HEK293 (cell line): ENCODE results near the gene YDJC.
"Not testable (repeated sequence)": the region's sequence is repeated elsewhere in the genome, so short reads cannot be mapped to it uniquely, and the experiment has no call there.

Source experiments
- CTCF ChIA-PET: fragments of 350-600 bp; formaldehyde crosslinking; extraction: SDS; loops from one replicate; lab custom pipeline; 2021; ENCODE audit warnings: antibody characterized with exemption; lab: Yijun Ruan, JAX
- POLR2A ChIA-PET: fragments of 300-600 bp; formaldehyde crosslinking; extraction: SDS; loops from one replicate; lab custom pipeline; 2020; ENCODE audit warnings: antibody characterized with exemption, inconsistent platforms; lab: Yijun Ruan, JAX
- H3K27ac ChIP-seq: fragments of 200-500 bp; sonication (Bioruptor generic); 2 replicates; pipeline ENCODE4 v1.5.1; 2014; ENCODE audit warnings: low read depth, low read length, control low read depth, inconsistent platforms; ENCODE audit errors: extremely low read depth
- H3K36me3 ChIP-seq, 2 experiments: fragments of 200-500 bp in 1 of 2; sonication (Bioruptor generic) in 1 of 2; 1 replicate in 1 of 2; 2 replicates in 1 of 2; pipeline ENCODE4 v1.5.1; 2014 to 2017; ENCODE audit warnings: inconsistent platforms in 2 of 2, low read length in 2 of 2; ENCODE audit not compliant: control insufficient read depth in 2 of 2, insufficient read depth in 1 of 2
- H3K4me1 ChIP-seq: fragments of 200-500 bp; sonication (Bioruptor generic); 2 replicates; pipeline ENCODE4 v1.5.1; 2014; ENCODE audit warnings: mild to moderate bottlenecking, low read length, inconsistent platforms; ENCODE audit not compliant: control insufficient read depth, insufficient read depth
- H3K4me3 ChIP-seq: 2 replicates; pipeline ENCODE4 v1.5.1; 2011; ENCODE audit warnings: low read depth, mild to moderate bottlenecking, control low read depth, low read length, moderate library complexity
- H3K9me3 ChIP-seq: fragments of 200-500 bp; sonication (Bioruptor generic); 2 replicates; pipeline ENCODE4 v1.5.1; 2014; ENCODE audit warnings: low read depth, low read length, inconsistent platforms; ENCODE audit not compliant: control insufficient read depth, insufficient read depth
- EGR2 ChIP-seq: fragments of 450-650 bp; formaldehyde crosslinking; IDR thresholded peaks from 2 replicates; pipeline ENCODE4 v1.5.1; 2016; ENCODE audit warnings: low read depth, missing biosample characterization, missing genetic modification characterization
- GLIS2 ChIP-seq: fragments of 450-650 bp; formaldehyde crosslinking; IDR thresholded peaks from 2 replicates; pipeline ENCODE4 v1.5.1; 2016; ENCODE audit warnings: missing biosample characterization, missing genetic modification characterization
- MEIS1 ChIP-seq: sonication (generic); formaldehyde crosslinking; IDR thresholded peaks from 2 replicates; pipeline ENCODE4 v1.8.1; 2022; ENCODE audit warnings: missing genetic modification reagents, mild to moderate bottlenecking, borderline replicate concordance
- PRDM6 ChIP-seq: fragments of 450-650 bp; formaldehyde crosslinking; IDR thresholded peaks from 2 replicates; pipeline ENCODE4 v1.5.1; 2017; ENCODE audit warnings: missing biosample characterization, missing genetic modification characterization
- SCRT1 ChIP-seq: fragments of 450-650 bp; formaldehyde crosslinking; IDR thresholded peaks from 2 replicates; pipeline ENCODE4 v1.5.1; 2016; ENCODE audit warnings: missing biosample characterization, missing genetic modification characterization, borderline replicate concordance
- ZBTB17 ChIP-seq: fragments of 450-650 bp; formaldehyde crosslinking; IDR thresholded peaks from 2 replicates; pipeline ENCODE4 v1.5.1; 2016; ENCODE audit warnings: missing biosample characterization, missing genetic modification characterization
- ZBTB48 ChIP-seq: fragments of 450-650 bp; formaldehyde crosslinking; IDR thresholded peaks from 2 replicates; pipeline ENCODE4 v1.5.1; 2016; ENCODE audit warnings: missing biosample characterization, missing genetic modification characterization
- ZNF121 ChIP-seq: fragments of 450-650 bp; formaldehyde crosslinking; IDR thresholded peaks from 2 replicates; pipeline ENCODE4 v1.5.1; 2016; ENCODE audit warnings: missing biosample characterization, missing genetic modification characterization
- ZNF2 ChIP-seq: fragments of 450-650 bp; formaldehyde crosslinking; IDR thresholded peaks from 2 replicates; pipeline ENCODE4 v1.5.1; 2016; ENCODE audit warnings: missing biosample characterization, missing genetic modification characterization
- TF ChIP-seq, protein P1 (sequence below): fragments of 450-650 bp; formaldehyde crosslinking; IDR thresholded peaks from 2 replicates; pipeline ENCODE4 v1.5.1; 2017; ENCODE audit warnings: missing biosample characterization, missing genetic modification characterization
- TF ChIP-seq, protein P2 (sequence below): fragments of 450-650 bp; formaldehyde crosslinking; IDR thresholded peaks from 2 replicates; pipeline ENCODE4 v1.5.1; 2016; ENCODE audit warnings: missing biosample characterization, missing genetic modification characterization
- TF ChIP-seq, protein P3 (sequence below): fragments of 450-650 bp; IDR thresholded peaks from 2 replicates; pipeline ENCODE4 v1.5.1; 2018; ENCODE audit warnings: missing biosample characterization, mild to moderate bottlenecking, missing genetic modification characterization

YDJC gene

DNA sequence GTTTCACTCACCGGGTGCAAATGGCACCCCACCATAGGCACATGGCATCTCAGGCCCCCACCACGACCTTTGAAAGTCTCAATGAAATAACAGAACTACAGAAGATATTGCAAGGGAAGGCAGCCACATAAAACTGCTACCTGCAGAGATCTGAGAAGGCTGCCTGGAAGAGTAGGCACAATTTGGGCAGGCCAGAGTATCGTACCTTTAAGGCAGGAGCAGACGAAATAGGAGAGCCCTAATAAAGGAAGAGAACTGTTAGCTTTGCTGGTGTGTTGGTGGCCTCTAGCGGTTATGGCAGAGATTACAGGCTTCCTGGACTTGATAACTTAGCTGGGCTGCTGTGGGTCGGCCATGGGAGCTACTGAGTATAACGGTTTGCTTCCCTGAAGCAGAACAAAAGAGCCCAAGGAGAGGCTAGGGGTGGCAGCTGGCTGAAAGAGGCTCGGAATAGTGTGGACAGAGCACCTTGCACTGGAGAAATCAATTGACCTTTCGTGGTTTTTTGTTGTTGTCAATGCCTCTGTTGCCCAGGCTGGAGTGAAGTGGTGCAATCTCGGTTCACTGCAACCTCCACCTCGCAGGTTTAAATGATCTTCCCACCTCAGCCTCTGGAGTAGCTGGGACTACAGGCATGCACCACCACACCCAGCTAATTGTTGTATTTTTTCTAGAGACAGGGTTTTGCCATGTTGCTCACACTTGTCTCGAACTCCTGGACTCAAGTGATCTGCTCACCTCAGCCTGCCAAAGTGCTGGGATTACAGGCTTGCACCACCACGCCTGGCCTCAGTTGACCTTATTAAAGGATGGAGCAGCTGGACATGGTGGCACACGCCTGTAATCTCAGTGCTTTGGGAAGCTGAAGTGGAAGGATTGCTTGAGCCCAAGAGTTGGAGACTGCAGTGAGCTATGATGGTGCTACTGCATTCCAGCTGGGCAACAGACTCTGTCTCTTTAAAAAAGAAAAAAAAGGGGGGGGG is 17.1 kb upstream of the YDJC start (continued):
- TF ChIP-seq, protein P1, sequence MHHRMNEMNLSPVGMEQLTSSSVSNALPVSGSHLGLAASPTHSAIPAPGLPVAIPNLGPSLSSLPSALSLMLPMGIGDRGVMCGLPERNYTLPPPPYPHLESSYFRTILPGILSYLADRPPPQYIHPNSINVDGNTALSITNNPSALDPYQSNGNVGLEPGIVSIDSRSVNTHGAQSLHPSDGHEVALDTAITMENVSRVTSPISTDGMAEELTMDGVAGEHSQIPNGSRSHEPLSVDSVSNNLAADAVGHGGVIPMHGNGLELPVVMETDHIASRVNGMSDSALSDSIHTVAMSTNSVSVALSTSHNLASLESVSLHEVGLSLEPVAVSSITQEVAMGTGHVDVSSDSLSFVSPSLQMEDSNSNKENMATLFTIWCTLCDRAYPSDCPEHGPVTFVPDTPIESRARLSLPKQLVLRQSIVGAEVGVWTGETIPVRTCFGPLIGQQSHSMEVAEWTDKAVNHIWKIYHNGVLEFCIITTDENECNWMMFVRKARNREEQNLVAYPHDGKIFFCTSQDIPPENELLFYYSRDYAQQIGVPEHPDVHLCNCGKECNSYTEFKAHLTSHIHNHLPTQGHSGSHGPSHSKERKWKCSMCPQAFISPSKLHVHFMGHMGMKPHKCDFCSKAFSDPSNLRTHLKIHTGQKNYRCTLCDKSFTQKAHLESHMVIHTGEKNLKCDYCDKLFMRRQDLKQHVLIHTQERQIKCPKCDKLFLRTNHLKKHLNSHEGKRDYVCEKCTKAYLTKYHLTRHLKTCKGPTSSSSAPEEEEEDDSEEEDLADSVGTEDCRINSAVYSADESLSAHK, result no peak
- TF ChIP-seq MEIS1 (CRISPR knock-in tag), result no peak
- TF ChIP-seq SCRT1 (tag by site-specific recombination), result no peak
- TF ChIP-seq ZBTB17, result peak; percentile 96
- TF ChIP-seq ZNF2 (tag by site-specific recombination), result no peak

DNA sequence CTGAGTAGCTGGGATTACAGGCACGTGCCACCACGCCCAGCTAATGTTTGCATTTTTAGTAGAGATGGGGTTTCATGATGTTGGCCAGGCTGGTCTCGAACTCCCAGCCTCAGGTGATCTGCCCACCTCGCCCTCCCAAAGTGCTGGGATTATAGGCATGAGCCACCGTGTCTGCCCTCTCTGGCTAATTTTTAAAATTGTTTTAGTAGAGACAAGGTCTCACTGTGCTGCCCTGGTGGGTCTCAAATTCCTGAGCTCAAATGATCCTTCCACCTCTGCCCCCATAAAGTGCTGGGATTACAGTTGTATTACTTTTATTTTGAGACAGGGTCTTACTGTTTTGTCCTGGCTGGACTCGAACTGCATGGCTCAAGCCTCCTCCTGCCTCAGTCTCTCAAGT is 15.7 kb upstream of the YDJC start:
- CTCF ChIA-PET, result interaction anchor here (0.7 to 4.5 kb wide), 5 partner anchors 9 to 58 kb away, joined by 3 to 56 read pairs (median 13); partner anchors contain the start of gene YDJC
- H3K4me3 ChIP-seq, H3K4me1 ChIP-seq, H3K9me3 ChIP-seq, H3K27ac ChIP-seq: not testable (repeated sequence)
- H3K36me3 ChIP-seq, result peaks cover 0 to 43% of the 10 kb centered on the region in 2 experiments; a peak in 2 of 3 replicates
- TF ChIP-seq ZNF121 (tag by site-specific recombination), result 0 out of 2 replicates have a peak, but pooled peaks have one; percentile 21
- POLR2A ChIA-PET, result interaction anchor here (1.2 kb wide), 2 partner anchors 16 to 20 kb away, joined by 3 to 6 read pairs; no protein-coding TSS in a partner anchor

DNA sequence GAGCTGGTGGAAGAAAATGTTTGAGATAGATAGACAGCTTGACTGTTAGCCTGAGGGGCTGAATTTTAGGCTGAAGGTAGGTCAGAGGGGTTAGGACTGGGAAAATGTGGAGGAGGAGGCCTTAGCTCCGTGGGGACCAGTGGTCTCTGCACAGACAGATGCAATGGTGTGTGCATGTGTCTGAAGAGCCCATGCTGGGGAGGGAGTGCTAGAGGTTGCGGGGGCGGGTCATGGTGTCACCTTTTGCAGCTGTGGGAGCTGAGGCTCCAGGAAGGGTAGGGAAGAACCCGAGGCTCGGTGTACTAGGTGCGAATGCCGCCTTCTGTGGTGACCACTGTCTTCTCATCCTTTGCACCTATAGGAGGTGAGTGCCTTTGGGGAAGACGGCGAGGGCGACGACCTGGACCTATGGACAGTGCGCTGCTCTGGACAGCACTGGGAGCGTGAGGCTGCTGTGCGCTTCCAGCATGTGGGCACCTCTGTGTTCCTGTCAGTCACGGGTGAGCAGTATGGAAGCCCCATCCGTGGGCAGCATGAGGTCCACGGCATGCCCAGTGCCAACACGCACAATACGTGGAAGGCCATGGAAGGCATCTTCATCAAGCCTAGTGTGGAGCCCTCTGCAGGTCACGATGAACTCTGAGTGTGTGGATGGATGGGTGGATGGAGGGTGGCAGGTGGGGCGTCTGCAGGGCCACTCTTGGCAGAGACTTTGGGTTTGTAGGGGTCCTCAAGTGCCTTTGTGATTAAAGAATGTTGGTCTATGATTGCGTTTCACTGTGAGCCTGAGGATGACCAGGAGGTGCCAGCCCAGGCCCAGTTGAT is 13.9 kb upstream of the YDJC start:
- ChIA-PET CTCF (interaction anchor here (0.6 to 3.3 kb wide), 14 partner anchors 9 to 296 kb away, joined by 3 to 109 read pairs (median 5); partner anchors contain the start of genes CCDC116 and YDJC), POLR2A (interaction anchor here (1.2 to 3.0 kb wide), 4 partner anchors 8 to 70 kb away, joined by 3 to 50 read pairs (median 21); partner anchors contain the start of genes CCDC116 and YDJC)
- H3K27ac ChIP-seq, result no peak overlapping the region
- 0 out of 2 replicates have a peak, but pooled peaks have one; percentile 23 for TF ChIP-seq EGR2 (tag by site-specific recombination)
- no peak for TF ChIP-seq ZBTB48 (tag by site-specific recombination)
- H3K4me3 ChIP-seq, result no peak overlapping the region
- H3K4me1 ChIP-seq, result no peaks in the 10 kb centered on the region
- H3K36me3 ChIP-seq, result peaks cover 0 to 34% of the 10 kb centered on the region in 2 experiments; a peak in 2 of 3 replicates
- no peaks in the 10 kb centered on the region for H3K9me3 ChIP-seq

- CTCF ChIA-PET, result interaction anchor here (0.6 to 3.3 kb wide), 21 partner anchors 9 to 707 kb away, joined by 3 to 109 read pairs (median 4); partner anchors contain the start of genes CCDC116 and YDJC
- Histone ChIP-seq H3K36me3 (peaks cover 0 to 29% of the 10 kb centered on the region in 2 experiments; a peak in 2 of 3 replicates), H3K9me3 (no peaks in the 10 kb centered on the region), H3K4me3 (peak overlapping the region; percentile 73), H3K27ac (peak overlapping the region; percentile 6; the same call in 1 of the 2 replicates), H3K4me1 (no peaks in the 10 kb centered on the region)
- POLR2A ChIA-PET, result interaction anchor here (0.5 to 3.0 kb wide), 11 partner anchors 9 to 783 kb away, joined by 3 to 50 read pairs (median 4); partner anchors contain the start of genes CCDC116 and YDJC
- TF ChIP-seq PRDM6 (tag by site-specific recombination) (no peak), GLIS2 (tag by site-specific recombination) (peak; percentile 87)
- TF ChIP-seq, protein P2, sequence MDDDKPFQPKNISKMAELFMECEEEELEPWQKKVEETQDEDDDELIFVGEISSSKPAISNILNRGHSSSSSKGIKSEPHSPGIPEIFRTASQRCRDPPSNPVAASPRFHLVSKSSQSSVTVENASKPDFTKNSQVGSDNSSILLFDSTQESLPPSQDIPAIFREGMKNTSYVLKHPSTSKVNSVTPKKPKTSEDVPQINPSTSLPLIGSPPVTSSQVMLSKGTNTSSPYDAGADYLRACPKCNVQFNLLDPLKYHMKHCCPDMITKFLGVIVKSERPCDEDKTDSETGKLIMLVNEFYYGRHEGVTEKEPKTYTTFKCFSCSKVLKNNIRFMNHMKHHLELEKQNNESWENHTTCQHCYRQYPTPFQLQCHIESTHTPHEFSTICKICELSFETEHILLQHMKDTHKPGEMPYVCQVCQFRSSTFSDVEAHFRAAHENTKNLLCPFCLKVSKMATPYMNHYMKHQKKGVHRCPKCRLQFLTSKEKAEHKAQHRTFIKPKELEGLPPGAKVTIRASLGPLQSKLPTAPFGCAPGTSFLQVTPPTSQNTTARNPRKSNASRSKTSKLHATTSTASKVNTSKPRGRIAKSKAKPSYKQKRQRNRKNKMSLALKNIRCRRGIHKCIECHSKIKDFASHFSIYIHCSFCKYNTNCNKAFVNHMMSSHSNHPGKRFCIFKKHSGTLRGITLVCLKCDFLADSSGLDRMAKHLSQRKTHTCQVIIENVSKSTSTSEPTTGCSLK, result no peak
- TF ChIP-seq, protein P3, sequence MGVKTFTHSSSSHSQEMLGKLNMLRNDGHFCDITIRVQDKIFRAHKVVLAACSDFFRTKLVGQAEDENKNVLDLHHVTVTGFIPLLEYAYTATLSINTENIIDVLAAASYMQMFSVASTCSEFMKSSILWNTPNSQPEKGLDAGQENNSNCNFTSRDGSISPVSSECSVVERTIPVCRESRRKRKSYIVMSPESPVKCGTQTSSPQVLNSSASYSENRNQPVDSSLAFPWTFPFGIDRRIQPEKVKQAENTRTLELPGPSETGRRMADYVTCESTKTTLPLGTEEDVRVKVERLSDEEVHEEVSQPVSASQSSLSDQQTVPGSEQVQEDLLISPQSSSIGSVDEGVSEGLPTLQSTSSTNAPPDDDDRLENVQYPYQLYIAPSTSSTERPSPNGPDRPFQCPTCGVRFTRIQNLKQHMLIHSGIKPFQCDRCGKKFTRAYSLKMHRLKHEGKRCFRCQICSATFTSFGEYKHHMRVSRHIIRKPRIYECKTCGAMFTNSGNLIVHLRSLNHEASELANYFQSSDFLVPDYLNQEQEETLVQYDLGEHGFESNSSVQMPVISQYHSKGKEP (tag by site-specific recombination), result no peak
Measured at GRCh38 chr22:21642584-21643448, 13.0 kb upstream of the YDJC start.
